ENCODE data around the gene TSGA10IP. TPM values are rescaled to one million over a fixed set of nuclear protein-coding genes. Genes with fewer than 3 reads are reported as not detected.

TSGA10IP gene
- total RNA-seq, 1 experiment from 2014 or later, result not detected

- DNase-seq (ENCODE audit: low read depth), result no peak
- in situ Hi-C loops (cut with HindIII; ENCODE audit: low pct_unique_long_range_greater_than_20kb, low sequenced_read_pairs), result no loop called here
These were observed 19.6 kb downstream of the TSGA10IP start for GRCh38 chr11:65964906-65965305.

DNA sequence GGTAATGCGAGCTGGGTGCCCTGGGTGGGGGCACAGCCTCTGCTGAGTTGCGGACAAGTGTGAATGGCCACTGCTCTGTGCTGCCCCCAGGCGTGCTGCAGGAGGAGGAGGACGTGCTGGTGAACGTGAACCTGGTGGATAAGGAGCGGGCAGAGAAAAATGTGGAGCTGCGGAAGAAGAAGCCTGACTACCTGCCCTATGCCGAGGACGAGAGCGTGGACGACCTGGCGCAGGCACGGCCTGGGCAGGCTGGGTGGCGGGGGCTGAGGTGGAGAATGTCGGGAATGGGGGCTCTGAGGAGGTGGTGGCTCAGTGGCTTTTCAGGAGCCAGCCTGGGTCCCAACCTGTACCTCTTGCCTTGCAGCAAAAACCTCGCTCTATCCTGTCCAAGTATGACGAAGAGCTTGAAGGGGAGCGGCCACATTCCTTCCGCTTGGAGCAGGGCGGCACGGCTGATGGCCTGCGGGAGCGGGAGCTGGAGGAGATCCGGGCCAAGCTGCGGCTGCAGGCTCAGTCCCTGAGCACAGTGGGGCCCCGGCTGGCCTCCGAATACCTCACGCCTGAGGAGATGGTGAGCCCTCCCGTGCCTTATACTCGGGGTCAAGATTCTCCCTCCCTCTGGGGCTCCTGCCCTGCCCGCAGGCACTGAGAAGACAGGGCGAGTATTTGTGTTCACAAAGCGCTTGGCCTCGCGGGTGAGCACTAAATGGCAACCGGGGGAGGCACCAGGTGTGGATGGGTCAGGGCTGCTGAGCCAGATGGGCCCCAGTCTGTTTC is 20.9 kb downstream of the TSGA10IP start:
- in situ Hi-C loops (cut with HindIII; ENCODE audit: low pct_unique_long_range_greater_than_20kb, low sequenced_read_pairs), result no loop called here
- no peak for DNase-seq (ENCODE audit: low read depth)

DNA sequence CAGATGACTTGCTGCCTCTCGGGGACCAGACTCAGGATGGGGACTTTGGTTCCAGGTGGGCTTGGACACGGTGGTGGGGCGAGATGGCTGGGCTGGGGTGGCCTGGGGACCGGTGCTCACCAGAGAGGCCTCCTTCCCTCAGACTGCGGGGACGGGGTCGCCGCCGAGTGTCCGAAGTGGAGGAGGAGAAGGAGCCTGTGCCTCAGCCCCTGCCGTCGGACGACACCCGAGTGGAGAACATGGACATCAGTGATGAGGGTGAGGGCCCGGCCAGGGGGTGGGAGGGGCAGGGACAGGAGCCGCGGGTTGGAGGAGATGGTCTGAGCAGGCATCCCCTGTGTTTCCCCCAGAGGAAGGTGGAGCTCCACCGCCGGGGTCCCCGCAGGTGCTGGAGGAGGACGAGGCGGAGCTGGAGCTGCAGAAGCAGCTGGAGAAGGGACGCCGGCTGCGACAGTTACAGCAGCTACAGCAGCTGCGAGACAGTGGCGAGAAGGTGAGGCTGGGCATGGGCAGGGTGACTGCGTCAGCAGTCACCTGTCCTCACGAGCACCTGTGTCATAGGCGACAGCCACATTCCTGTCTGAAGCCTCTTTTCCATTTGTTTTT is 22.2 kb downstream of the TSGA10IP start:
- no peak for DNase-seq (ENCODE audit: low read depth)
- in situ Hi-C loops (cut with HindIII; ENCODE audit: low pct_unique_long_range_greater_than_20kb, low sequenced_read_pairs), result no loop called here

GRCh38 chr11:65968600-65969482 is 23.6 kb downstream of the TSGA10IP start:
- in situ Hi-C loops (cut with HindIII; ENCODE audit: low pct_unique_long_range_greater_than_20kb, low sequenced_read_pairs), result no loop called here
- DNase-seq (ENCODE audit: low read depth), result no peak

DNA sequence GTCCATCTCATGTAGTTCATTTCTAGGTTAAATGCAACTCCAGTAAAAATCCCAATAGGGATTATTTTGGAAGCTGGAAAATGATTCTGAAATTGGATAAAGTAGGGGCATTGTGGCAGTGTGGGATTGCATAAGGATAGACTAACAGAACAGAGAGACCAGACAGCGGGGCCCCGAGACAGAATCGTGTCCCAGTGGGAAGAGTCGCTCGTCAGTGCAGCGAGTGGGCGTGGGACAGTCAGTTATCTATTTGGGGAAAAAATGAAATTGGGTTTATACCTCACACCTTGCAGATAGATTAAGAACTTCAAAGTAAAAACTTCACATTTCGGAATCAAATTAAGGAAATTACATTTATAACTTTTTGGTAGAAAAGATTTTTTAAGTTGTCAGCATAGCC is 26.8 kb downstream of the TSGA10IP start:
- in situ Hi-C loops (cut with HindIII; ENCODE audit: low pct_unique_long_range_greater_than_20kb, low sequenced_read_pairs), result no loop called here
- DNase-seq (ENCODE audit: low read depth), result no peak

GRCh38 chr11:65973439-65974110 is 28.3 kb downstream of the TSGA10IP start:
- in situ Hi-C loops (cut with HindIII; ENCODE audit: low pct_unique_long_range_greater_than_20kb, low sequenced_read_pairs), result no loop called here
- DNase-seq (ENCODE audit: low read depth), result peak; percentile 23

- in situ Hi-C loops (cut with HindIII; ENCODE audit: low pct_unique_long_range_greater_than_20kb, low sequenced_read_pairs), result no loop called here
These were observed 30.5 kb downstream of the TSGA10IP start for GRCh38 chr11:65975771-65976170.

GRCh38 chr11:65976216-65977176 is 31.2 kb downstream of the TSGA10IP start:
- in situ Hi-C loops (cut with HindIII; ENCODE audit: low pct_unique_long_range_greater_than_20kb, low sequenced_read_pairs), result no loop called here
- DNase-seq (ENCODE audit: low read depth), result no peak

More at GRCh38 chr11:65975771-65976170, 30.5 kb downstream of the TSGA10IP start:
- no peak for DNase-seq (ENCODE audit: low read depth)

DNA sequence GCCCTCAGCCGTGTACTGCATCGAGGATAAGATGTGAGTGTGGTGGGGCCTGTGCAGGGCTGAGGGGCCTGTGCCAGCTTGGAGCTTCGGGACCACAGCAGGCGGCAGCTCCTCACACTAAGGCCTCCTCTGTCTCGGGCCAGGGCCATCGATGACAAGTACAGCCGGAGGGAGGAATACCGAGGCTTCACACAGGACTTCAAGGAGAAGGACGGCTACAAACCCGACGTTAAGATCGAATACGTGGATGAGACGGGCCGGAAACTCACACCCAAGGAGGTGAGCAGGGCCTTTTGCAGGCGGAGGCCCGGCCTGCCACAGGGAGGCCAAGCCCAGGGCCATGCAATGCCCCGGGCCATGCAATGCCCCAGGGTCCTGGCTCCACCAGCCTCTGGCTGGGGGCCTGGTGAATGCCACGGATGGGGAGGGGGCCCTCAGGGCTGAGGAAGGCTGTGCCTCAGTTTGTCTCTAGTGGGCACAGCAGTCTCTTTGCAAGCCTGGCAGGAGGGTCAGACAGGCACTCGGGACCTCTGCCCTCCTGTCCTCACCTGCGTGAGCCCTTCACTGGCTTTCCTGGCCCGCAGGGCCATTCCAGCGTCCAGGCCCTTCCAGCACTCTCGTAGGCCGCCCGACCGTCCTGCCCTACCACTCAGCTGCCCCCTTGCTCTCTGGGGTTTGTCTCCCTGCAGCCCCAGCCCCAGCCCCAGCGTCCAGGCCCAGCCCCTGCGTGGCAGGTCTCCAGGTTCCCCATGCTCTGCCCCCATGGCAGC is 32.5 kb downstream of the TSGA10IP start:
- in situ Hi-C loops (cut with HindIII; ENCODE audit: low pct_unique_long_range_greater_than_20kb, low sequenced_read_pairs), result no loop called here
- no peak for DNase-seq (ENCODE audit: low read depth)

DNA sequence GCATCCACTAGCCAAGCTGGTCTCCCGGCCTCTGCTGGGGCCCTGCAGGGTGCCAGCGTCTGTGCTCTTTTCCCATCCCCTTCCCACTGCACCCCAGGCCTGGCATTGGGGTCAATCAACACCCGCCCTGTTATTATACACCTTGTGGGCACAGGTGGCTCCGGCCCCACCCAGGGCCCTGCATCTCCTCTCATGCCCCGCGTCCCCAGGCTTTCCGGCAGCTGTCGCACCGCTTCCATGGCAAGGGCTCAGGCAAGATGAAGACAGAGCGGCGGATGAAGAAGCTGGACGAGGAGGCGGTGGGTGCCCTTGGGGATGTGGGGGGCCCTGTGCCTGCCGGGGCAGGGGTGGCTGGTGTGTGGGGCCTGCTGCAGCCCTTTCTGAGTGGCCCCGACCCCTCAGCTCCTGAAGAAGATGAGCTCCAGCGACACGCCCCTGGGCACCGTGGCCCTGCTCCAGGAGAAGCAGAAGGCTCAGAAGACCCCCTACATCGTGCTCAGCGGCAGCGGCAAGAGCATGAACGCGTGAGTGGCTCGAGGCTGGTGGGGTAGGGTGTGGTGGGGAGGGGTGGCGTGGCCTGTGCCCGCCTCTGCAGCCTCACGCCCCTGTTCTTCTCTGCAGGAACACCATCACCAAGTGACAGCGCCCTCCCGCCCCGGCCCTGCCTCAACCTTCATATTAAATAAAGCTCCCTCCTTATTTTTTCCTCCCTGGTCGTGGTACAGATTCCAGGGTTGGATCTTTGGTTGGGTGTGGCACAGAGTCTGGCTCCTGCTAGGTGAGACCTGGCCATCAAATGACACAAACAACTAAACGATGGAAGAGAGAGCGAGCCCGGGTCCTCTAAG is 33.3 kb downstream of the TSGA10IP start:
- no peak for DNase-seq (ENCODE audit: low read depth)
- in situ Hi-C loops (cut with HindIII; ENCODE audit: low pct_unique_long_range_greater_than_20kb, low sequenced_read_pairs), result no loop called here

DNA sequence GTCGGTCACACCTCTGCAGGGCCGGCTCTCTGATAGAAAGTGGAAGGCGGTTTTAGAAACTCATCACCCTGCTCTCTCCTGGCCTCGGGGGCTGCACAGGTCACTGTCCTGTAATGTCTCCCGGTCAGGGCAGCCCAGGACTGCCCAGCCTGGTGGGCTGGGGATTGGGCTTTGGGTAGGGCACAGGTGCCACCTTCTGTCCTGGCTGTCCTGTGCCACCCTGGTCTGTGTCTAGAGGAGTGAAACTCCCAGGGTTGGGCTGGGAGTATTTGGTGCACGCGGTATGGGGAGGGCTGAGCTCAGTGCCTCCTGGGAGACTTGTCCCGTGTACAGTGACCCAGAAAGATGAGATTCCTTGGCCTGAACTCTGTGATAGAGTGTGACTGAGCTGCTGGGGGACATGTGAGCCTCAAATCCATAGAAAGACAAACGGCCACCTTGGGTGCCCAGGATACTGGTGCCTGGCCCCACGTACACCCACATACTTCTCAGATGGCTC is 34.0 kb downstream of the TSGA10IP start:
- DNase-seq (ENCODE audit: low read depth), result no peak
- in situ Hi-C loops (cut with HindIII; ENCODE audit: low pct_unique_long_range_greater_than_20kb, low sequenced_read_pairs), result no loop called here

DNA sequence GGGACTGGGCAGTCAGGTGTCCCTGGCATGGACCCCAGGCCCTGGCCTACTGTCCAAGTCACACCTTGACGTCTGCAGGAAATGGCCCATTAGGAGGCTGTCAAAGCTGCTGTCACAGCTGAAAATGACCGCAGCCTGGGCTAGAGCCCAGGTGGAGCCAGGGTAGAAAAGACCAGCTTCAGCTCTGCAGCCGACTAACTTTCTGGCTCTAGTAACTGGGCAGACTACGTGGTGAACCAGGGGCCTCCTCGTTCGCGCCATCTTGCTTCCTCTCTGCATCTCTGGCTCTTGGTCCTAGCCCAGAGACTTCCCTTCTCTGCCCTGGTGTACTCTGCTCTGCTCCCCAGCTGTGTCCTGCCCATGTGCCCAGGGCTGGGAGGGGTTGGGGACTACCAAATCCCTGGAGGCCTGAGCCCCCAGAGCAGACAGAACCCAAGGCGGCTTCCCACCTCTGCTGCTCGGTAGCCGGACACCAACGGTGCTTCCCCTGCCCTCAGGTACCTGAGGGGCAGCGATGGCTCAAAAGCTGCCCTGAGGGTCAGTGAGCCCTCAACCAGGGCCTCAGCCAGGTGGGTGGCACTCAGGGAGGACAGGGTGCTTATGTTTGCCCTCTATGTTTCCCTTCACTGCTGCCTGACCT is 35.9 kb downstream of the TSGA10IP start:
- DNase-seq (ENCODE audit: low read depth), result no peak
- in situ Hi-C loops (cut with HindIII; ENCODE audit: low pct_unique_long_range_greater_than_20kb, low sequenced_read_pairs), result no loop called here

DNA sequence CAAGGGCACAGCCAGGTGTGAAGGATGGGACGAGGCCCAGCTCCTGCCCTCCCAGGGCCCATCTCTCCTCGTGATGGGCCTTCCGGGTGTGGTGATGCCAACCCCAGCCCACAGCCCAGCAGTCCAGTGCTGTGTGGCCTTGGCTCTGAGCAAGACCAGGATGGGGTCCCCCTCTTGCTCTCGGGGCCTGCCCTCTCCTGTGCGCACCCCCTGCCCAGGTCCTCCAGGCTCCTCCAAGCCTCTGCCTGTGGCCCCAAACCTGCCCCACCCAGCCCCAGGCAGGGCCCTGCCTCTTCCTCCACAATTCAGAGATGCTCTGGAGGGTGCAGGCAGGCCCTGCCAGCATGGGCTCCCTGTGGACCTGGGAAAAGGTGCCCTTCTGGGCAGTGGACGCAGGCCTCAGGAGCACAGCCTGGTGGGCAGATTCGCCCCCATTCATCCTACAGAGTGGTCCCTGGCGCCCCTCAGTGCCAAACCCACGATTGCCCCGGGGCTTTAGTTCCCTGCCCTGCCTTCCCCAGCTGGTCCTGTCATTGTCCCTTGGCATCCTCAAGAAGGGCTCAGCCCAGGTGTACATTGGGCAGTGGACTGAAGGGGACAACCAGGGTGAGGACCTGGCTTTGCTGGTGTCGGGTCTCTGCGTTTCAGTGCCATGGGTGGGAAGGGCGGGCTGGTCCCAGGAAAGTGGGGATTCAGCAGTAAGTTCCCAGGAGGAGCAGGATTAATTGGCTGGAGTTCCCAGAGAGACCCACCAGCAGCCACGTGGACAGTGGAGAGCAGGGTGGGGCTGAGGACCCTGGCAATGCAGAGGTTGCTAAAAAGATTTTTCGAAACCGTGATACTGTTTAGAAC is 36.9 kb downstream of the TSGA10IP start:
- in situ Hi-C loops (cut with HindIII; ENCODE audit: low pct_unique_long_range_greater_than_20kb, low sequenced_read_pairs), result no loop called here
- DNase-seq (ENCODE audit: low read depth), result no peak

- in situ Hi-C loops (cut with HindIII; ENCODE audit: low pct_unique_long_range_greater_than_20kb, low sequenced_read_pairs), result no loop called here
- DNase-seq (ENCODE audit: low read depth), result no peak
These were observed 37.7 kb downstream of the TSGA10IP start for GRCh38 chr11:65982824-65983588.

Measured in Caki2 (cell line).